GM12892 (cell line): Measurements from ENCODE around the gene ANXA3.

Experiments used
- DNase-seq: peaks from one replicate; pipeline ENCODE4 v3.0.0; 2011; ENCODE audit not compliant: insufficient read length
- FAIRE-seq: peaks from 2 replicates; lab custom pipeline; 2011; peaks lifted over from hg19 to GRCh38; lab: Jason Lieb, UNC
- POLR2A ChIP-seq: IDR thresholded peaks from 2 replicates; pipeline ENCODE4 v1.6.1; 2011; ENCODE audit warnings: low read depth, low read length, control low read depth
- POLR2AphosphoS5 ChIP-seq: IDR thresholded peaks from 2 replicates; pipeline ENCODE4 v1.6.1; 2011; ENCODE audit warnings: low read depth, low read length, control low read depth
- TAF1 ChIP-seq: IDR thresholded peaks from 2 replicates; pipeline ENCODE4 v1.6.1; 2011; ENCODE audit warnings: low read depth, mild to moderate bottlenecking, control low read depth, low read length, borderline replicate concordance

ANXA3 gene

GRCh38 chr4:78622253-78622979 is 70.8 kb downstream of the ANXA3 start:
- FAIRE-seq (no peak), DNase-seq (no peak)
- no peak for TF ChIP-seq TAF1
- no peak for TF ChIP-seq POLR2AphosphoS5
- TF ChIP-seq POLR2A = no peak

DNA sequence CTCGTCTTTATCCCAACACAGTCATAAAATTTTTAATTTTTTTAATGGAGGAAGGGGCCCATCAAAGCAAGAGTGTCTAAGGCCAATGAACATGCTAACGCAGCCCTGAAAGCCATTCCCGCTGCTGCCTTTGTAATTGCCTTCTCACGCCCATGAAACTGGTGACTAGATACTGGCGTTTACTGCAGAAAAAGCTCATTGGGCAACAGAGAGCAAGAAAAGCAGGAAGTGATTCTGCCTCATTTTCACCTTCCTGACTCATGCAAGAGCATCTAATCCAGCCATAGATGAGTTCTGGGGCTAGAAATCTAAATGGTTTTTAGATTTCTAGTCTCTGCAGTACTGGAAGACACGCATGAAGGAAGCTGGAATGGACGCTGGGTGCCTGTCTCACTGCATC is 72.5 kb downstream of the ANXA3 start:
- no peak for TF ChIP-seq POLR2A
- TF ChIP-seq POLR2AphosphoS5 = no peak
- no peak for TF ChIP-seq TAF1
- DNase-seq = no peak
- FAIRE-seq = no peak

GRCh38 chr4:78625073-78625472 is 73.5 kb downstream of the ANXA3 start:
- no peak for FAIRE-seq
- no peak for DNase-seq
- TF ChIP-seq POLR2A (no peak), POLR2AphosphoS5 (no peak), TAF1 (no peak)

- FAIRE-seq (peak; percentile 61), DNase-seq (no peak)
- TF ChIP-seq TAF1 (no peak), POLR2A (no peak), POLR2AphosphoS5 (no peak)
Observed at GRCh38 chr4:78627046-78627965, 75.7 kb downstream of the ANXA3 start.

DNA sequence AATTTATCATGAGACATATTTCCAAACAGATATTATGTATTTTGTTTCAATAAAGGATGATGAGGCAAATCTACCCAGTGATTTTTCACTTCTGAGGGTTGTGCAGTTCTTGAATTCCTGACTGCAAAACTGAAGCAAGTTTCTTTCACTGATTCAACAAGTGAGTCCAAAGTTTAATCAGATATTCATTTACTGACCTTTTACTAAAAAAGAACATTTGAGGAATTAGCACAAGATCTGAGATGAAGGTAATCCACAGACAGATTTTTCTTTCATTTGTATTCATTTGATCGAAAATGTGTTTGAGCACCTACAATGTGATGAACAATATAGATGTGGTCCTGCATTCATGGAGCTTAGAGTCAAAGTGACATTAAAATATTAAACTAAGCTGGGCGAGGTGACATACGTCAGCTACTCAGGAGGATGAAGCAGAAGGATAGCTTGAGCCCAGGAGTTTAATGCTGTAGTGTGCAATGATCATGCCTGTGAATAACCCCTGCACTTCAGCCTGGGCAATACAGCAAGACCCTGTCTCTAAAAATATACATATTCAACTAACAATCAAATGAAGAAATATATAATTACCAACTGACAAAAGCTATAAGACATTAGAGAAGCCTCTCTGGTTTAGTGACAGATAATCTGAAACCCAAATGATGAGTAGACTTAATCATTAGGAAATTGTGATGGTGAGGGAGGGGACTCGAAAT is 76.6 kb downstream of the ANXA3 start:
- no peak for DNase-seq
- no peak for FAIRE-seq
- no peak for TF ChIP-seq POLR2AphosphoS5
- no peak for TF ChIP-seq TAF1
- TF ChIP-seq POLR2A = no peak

GRCh38 chr4:78629991-78630541 is 78.5 kb downstream of the ANXA3 start:
- FAIRE-seq (peak; percentile 17), DNase-seq (no peak)
- TF ChIP-seq TAF1 (no peak), POLR2AphosphoS5 (no peak), POLR2A (no peak)

DNA sequence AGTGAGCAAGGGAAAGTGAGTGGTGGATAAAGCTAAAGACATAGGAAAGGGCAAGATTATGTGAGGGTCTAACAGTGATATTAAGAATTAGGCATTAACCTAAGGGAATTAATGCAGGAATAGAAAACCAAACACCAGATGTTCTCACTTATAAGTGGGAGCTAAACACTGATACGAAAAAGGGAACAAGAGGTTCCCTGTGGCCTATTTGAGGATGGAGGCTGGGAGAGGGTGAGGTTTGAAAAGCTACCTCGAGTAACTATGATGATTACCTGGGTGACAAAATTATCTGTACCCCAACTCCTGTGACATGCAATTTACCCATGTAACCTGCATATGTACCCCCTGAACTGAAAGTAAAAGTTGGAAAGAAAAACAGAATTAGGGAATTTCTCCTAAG is 79.0 kb downstream of the ANXA3 start:
- DNase-seq = no peak
- TF ChIP-seq POLR2A (no peak), POLR2AphosphoS5 (no peak), TAF1 (no peak)
- FAIRE-seq = no peak

DNA sequence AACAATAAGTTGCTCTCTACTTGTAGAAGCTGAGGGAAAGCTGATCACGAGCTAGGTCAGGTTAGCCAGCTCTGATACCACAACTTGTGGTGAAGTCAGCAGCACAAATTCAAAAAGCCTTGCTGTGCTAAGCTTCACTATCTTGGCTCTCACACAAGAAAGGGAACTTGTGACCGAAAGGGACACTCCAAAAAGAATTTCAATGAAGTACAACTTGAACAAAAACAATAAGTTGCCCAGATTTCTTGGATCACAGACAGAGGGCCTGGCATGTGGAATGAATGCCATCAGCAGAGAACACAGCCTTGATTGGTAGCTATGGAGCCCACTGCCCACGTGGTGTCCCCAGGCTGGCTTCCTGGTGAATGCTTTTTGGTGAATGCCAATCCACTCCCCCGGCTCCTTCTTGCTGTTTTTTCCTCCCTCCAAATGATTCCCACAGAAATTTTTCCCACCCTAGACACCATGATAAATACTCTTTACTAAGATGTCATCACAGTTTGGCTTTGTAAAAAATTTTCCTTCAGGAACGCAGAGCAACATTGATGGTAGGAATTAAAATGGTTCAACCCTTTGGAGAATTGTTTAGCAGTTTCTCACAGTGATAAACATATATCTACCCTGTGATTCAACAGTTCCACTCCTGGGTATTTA is 82.6 kb downstream of the ANXA3 start:
- TF ChIP-seq POLR2AphosphoS5 (no peak), TAF1 (no peak), POLR2A (no peak)
- FAIRE-seq = peak; percentile 77
- DNase-seq = no peak

DNA sequence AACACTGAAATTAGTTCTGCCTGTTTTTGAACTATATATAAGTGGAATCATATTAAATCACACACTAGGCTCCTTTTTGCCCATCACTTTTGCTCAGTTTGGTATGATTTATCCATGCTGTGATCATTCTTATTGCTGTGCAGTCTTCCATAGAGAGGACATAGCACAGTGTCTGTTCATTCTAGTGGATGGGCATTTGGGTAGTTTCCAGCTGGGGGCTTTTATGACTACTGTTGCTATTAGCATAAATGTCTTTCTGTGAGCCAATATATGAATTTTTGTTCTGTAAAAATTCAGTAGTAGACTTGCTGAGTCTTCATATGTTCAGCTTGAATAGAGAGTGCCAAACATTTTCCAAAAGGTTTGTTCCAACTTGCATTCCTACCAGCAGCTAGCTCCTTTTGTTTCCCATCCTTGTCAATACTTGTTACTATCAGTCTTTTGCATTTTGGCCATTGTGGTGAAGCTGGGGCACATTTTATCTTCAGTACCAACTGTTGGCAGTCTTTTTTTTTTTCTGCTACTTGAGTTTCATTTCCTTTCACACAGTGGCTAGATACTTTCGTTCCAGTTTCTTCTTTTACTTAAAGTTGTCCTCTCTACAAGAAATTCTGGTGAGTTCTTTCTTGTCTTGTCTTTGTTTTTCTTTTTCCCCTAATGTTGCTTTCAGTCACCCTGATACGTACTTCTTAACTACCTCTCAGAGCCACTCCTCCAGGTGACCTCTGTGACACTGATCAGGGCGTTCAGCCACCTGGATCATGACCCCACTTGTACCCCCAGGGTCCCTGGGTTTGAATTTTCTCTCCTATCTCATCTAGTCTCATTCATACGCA is 87.0 kb downstream of the ANXA3 start:
- no peak for DNase-seq
- FAIRE-seq = peak; percentile 94
- TF ChIP-seq TAF1 (no peak), POLR2A (no peak), POLR2AphosphoS5 (no peak)

DNA sequence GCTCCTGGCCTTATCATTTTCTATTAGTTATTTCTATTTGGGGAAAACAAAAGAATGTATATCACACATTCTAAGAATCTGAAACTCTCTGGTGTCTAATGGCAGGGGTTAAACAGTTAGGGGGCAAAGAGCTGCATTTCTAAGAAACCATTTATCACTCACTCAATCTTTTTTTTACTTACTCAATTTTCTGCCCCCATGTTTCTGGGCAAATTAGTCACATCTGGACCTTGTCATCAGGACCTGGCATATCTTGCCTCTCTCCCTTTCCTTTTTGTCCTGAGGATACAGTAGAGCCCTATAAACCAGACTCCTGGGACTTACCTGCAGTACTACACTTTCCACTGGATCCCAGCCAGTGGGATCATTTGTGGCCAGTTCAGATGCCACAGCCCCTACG is 89.1 kb downstream of the ANXA3 start:
- DNase-seq (no peak), FAIRE-seq (peak; percentile 36)
- TF ChIP-seq POLR2AphosphoS5 (no peak), POLR2A (no peak), TAF1 (no peak)
